DOHH2 (cell line): Measurements from ENCODE around the gene CD36.

Experiments used
- CTCF ChIP-seq: fragments of 200-600 bp; sonication (generic); IDR thresholded peaks from one replicate; pipeline ENCODE4 v1.5.1; 2014; ENCODE audit warnings: antibody characterized with exemption, mild to moderate bottlenecking, low read depth, low read length; ENCODE audit not compliant: poor library complexity, severe bottlenecking
- EZH2phosphoT487 ChIP-seq: fragments of 200-600 bp; sonication (generic); IDR thresholded peaks from 2 replicates; pipeline ENCODE4 v1.6.1; 2017; ENCODE audit warnings: borderline replicate concordance, mild to moderate bottlenecking, antibody characterized with exemption, low read length, moderate library complexity, mixed read lengths

- no peak for TF ChIP-seq CTCF
- no peak for TF ChIP-seq EZH2phosphoT487
Observed at GRCh38 chr7:80665526-80665925, 27.1 kb downstream of the CD36 start.
